Testis (tissue), 2 donors: Measurements from ENCODE around the gene NME9.

ENCODE experiments used
- POLR2A ChIP-seq: fragments of 450-650 bp; IDR thresholded peaks from one replicate; pipeline ENCODE4 v1.6.1; 2017; ENCODE audit warnings: antibody characterized with exemption, mild to moderate bottlenecking, moderate library complexity
- TF ChIP-seq, protein P1 (sequence below), 3 experiments: fragments of 450-650 bp in 2 of 3; fragments of 200-600 bp in 1 of 3; sonication (generic) in 1 of 3; IDR thresholded peaks; one replicate each; pipeline ENCODE4 v1.5.1; 2016 to 2019; ENCODE audit warnings: antibody characterized with exemption in 3 of 3, mild to moderate bottlenecking in 2 of 3, moderate library complexity in 1 of 3

DNA sequence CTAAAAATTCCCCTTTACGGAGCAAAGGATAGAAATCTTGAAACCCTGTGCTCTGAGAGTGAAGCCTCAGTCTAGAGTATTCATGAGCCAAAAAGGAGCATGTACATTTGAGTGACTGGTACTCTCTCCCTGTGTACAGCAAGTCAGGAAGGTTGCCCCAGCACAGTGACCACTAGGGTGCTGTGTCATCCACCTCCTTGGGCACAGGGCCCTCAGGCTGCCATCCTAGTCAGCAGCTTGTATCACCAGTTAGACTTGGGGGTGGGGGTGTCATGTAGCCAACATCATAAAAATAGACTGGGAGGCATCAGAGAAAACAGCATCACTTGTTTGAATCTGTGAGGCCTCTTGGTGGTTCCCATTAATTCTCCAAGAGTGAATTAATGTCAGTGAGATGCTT lies 12.0 kb downstream of the NME9 start:
- TF ChIP-seq, protein P1, sequence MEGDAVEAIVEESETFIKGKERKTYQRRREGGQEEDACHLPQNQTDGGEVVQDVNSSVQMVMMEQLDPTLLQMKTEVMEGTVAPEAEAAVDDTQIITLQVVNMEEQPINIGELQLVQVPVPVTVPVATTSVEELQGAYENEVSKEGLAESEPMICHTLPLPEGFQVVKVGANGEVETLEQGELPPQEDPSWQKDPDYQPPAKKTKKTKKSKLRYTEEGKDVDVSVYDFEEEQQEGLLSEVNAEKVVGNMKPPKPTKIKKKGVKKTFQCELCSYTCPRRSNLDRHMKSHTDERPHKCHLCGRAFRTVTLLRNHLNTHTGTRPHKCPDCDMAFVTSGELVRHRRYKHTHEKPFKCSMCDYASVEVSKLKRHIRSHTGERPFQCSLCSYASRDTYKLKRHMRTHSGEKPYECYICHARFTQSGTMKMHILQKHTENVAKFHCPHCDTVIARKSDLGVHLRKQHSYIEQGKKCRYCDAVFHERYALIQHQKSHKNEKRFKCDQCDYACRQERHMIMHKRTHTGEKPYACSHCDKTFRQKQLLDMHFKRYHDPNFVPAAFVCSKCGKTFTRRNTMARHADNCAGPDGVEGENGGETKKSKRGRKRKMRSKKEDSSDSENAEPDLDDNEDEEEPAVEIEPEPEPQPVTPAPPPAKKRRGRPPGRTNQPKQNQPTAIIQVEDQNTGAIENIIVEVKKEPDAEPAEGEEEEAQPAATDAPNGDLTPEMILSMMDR (IDR thresholded peaks at IDR 0.05): no peak
- no peak for TF ChIP-seq POLR2A
